HepG2 (cell line): Measurements from ENCODE around the gene AHNAK. TPM values are rescaled to one million over a fixed set of nuclear protein-coding genes. Genes with fewer than 3 reads are reported as not detected.

Experiments
- AGO2 ChIP-seq: fragments of 200-400 bp; formaldehyde crosslinking; optimal IDR thresholded peaks from 2 replicates; pipeline ENCODE3; 2017; ENCODE audit warnings: mild to moderate bottlenecking, low read depth, low read length, moderate library complexity
- CBX1 ChIP-seq: IDR thresholded peaks from one replicate; pipeline ENCODE4 v1.6.1; 2016; ENCODE audit warnings: antibody characterized with exemption, low read depth
- FLYWCH1 ChIP-seq: sonication (generic); formaldehyde crosslinking; IDR thresholded peaks from 2 replicates; pipeline ENCODE4 v1.8.1; 2023; ENCODE audit warnings: mild to moderate bottlenecking, missing genetic modification reagents
- GABPB1 ChIP-seq: IDR thresholded peaks from 2 replicates; pipeline ENCODE4 v1.6.1; 2016; ENCODE audit warnings: mild to moderate bottlenecking, missing genetic modification reagents, moderate library complexity, missing compliant biosample characterization
- HMGXB4 ChIP-seq, 2 experiments: sonication (generic) in 1 of 2; formaldehyde crosslinking in 1 of 2; IDR thresholded peaks; 2 replicates each; pipeline versions ENCODE4 v1.4.0 to v1.6.1; 2018 to 2020; ENCODE audit warnings: missing genetic modification reagents in 2 of 2, borderline replicate concordance in 1 of 2, low read depth in 1 of 2, mild to moderate bottlenecking in 1 of 2, missing biosample characterization in 1 of 2
- IRF2 ChIP-seq: IDR thresholded peaks from 2 replicates; pipeline ENCODE4 v1.6.1; 2018; ENCODE audit warnings: missing genetic modification reagents, missing compliant biosample characterization
- KDM4B ChIP-seq: sonication (generic); formaldehyde crosslinking; IDR thresholded peaks from 2 replicates; pipeline ENCODE4 v1.4.0; 2020; ENCODE audit warnings: missing genetic modification reagents
- MYC ChIP-seq: sonication (generic); formaldehyde crosslinking; IDR thresholded peaks from 2 replicates; pipeline ENCODE4 v1.9.0; 2021; ENCODE audit warnings: missing genetic modification reagents, borderline replicate concordance
- PHF8 ChIP-seq: sonication (generic); formaldehyde crosslinking; IDR thresholded peaks from 2 replicates; pipeline ENCODE4 v1.5.0; 2020; ENCODE audit warnings: missing genetic modification reagents
- POLR2AphosphoS5 ChIP-seq: IDR thresholded peaks from 2 replicates; pipeline ENCODE4 v1.6.1; 2012; ENCODE audit warnings: low read depth, low read length
- TGIF2 ChIP-seq: IDR thresholded peaks from 2 replicates; pipeline ENCODE4 v1.6.1; 2016; ENCODE audit warnings: control low read depth, missing compliant biosample characterization
- ZC3H4 ChIP-seq: sonication (generic); formaldehyde crosslinking; IDR thresholded peaks from 2 replicates; pipeline ENCODE4 v1.4.0; 2020; ENCODE audit warnings: missing genetic modification reagents, borderline replicate concordance
- ZNF619 ChIP-seq: sonication (generic); formaldehyde crosslinking; IDR thresholded peaks from 2 replicates; pipeline ENCODE4 v1.4.0; 2020; ENCODE audit warnings: mild to moderate bottlenecking, missing genetic modification reagents
- ZNF776 ChIP-seq: sonication (generic); formaldehyde crosslinking; IDR thresholded peaks from 2 replicates; pipeline ENCODE4 v1.4.0; 2020; ENCODE audit warnings: mild to moderate bottlenecking, missing genetic modification reagents
- polyA plus RNA-seq, 8 experiments: library from polyadenylated mRNA; depleted of rRNA in 3 of 8; stranded (reverse) in 7 of 8; unstranded in 1 of 8; fragments of >200 nt; fragmentation: Illumina TruSeq in 4 of 8; extraction: Trizol in 4 of 8; gene quantifications; 2 replicates each; pipeline versions ENCODE4 v1.2.1 to v1.2.3, GENCODE V29; 2011 to 2016; ENCODE audit warnings: low read depth in 4 of 8, missing spikeins in 1 of 8, mixed read lengths in 1 of 8; ENCODE audit not compliant: insufficient read depth in 1 of 8
- total RNA-seq, 5 experiments: library from RNA; depleted of rRNA; stranded (reverse); fragments of >200 nt; fragmentation: Illumina TruSeq; extraction: Trizol; gene quantifications; 2 replicates each; pipeline ENCODE4 v1.2.3, GENCODE V29; 2016; ENCODE audit warnings: low read depth in 1 of 5
- TF ChIP-seq, protein P1 (sequence below): sonication (generic); formaldehyde crosslinking; IDR thresholded peaks from 2 replicates; pipeline ENCODE4 v1.4.0; 2020; ENCODE audit warnings: missing genetic modification reagents
- TF ChIP-seq, protein P2 (sequence below): sonication (generic); formaldehyde crosslinking; IDR thresholded peaks from 2 replicates; pipeline ENCODE4 v1.9.0; 2021; ENCODE audit warnings: missing genetic modification reagents, borderline replicate concordance
- TF ChIP-seq, protein P3 (sequence below): IDR thresholded peaks from 2 replicates; pipeline ENCODE4 v1.6.1; 2016; ENCODE audit warnings: mild to moderate bottlenecking, missing biosample characterization, missing genetic modification reagents
- TF ChIP-seq, protein P4 (sequence below): sonication (generic); formaldehyde crosslinking; IDR thresholded peaks from 2 replicates; pipeline ENCODE4 v1.4.0; 2020; ENCODE audit warnings: missing genetic modification reagents

The AHNAK gene
- total and polyA plus RNA-seq, 2 of the 13 experiments (the other 11 are each of a cell fraction or from before 2014, with no cell fraction given), result 23.4 to 25.0 TPM

DNA sequence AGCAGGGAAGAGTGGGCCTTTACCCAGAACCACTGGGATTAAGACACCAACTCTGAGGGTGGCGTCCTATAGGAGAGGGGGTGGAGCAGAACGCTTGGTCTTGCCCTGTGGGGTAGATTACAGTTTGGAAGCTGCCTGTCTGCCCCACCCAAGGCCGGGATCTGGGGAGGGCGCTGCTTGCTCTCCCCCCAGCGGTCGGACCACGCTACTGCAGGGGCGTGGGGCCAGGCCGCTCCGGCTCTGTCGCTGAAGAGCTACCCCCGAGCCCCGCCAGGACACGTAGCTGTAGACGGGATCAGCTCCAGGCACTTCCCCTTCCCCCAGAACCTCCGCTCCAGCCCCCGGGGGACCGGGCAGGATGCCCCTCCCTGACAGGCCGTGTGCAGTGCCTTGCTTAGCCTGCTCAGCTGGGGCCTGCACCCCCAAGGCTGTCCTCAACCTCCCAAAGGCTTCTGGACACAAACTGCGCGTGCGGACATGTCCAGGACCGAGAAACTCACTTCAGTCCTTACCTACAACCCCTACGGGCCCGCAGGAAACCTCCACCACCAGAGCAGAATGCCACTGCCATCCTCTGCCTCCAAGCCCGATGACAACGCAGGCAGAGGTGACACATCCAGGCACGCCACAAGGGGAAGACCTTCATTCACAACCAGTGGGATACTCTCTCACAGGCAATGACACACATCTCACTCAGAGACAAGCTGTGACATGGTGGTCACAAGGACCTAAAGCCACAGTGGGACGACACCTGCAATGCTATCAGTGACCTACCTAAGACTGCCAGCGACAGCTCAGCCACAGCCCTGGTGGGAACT, 3.6 kb downstream of the AHNAK start (continued):
- TF ChIP-seq ZNF776, result no peak
- no peak for TF ChIP-seq FLYWCH1
- TF ChIP-seq IRF2 (CRISPR knock-in tag), result peak; percentile 81
- TF ChIP-seq, protein P1, sequence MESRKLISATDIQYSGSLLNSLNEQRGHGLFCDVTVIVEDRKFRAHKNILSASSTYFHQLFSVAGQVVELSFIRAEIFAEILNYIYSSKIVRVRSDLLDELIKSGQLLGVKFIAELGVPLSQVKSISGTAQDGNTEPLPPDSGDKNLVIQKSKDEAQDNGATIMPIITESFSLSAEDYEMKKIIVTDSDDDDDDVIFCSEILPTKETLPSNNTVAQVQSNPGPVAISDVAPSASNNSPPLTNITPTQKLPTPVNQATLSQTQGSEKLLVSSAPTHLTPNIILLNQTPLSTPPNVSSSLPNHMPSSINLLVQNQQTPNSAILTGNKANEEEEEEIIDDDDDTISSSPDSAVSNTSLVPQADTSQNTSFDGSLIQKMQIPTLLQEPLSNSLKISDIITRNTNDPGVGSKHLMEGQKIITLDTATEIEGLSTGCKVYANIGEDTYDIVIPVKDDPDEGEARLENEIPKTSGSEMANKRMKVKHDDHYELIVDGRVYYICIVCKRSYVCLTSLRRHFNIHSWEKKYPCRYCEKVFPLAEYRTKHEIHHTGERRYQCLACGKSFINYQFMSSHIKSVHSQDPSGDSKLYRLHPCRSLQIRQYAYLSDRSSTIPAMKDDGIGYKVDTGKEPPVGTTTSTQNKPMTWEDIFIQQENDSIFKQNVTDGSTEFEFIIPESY (CRISPR knock-in tag), result peak; percentile 48; the same call in 1 of the 2 replicates
- TF ChIP-seq ZNF619 (CRISPR knock-in tag), result peak; percentile 75; the same call in 1 of the 2 replicates
- peak; percentile 58 for TF ChIP-seq AGO2
- peak; percentile 42; the same call in 1 of the 2 replicates for TF ChIP-seq GABPB1 (CRISPR knock-in tag)
- TF ChIP-seq HMGXB4 (CRISPR knock-in tag; IDR thresholded peaks at IDR 0.05; ENCODE audit: borderline replicate concordance in 1 of 2, low read depth in 1 of 2), result peak; percentile 70 to 76
- TF ChIP-seq, protein P2, sequence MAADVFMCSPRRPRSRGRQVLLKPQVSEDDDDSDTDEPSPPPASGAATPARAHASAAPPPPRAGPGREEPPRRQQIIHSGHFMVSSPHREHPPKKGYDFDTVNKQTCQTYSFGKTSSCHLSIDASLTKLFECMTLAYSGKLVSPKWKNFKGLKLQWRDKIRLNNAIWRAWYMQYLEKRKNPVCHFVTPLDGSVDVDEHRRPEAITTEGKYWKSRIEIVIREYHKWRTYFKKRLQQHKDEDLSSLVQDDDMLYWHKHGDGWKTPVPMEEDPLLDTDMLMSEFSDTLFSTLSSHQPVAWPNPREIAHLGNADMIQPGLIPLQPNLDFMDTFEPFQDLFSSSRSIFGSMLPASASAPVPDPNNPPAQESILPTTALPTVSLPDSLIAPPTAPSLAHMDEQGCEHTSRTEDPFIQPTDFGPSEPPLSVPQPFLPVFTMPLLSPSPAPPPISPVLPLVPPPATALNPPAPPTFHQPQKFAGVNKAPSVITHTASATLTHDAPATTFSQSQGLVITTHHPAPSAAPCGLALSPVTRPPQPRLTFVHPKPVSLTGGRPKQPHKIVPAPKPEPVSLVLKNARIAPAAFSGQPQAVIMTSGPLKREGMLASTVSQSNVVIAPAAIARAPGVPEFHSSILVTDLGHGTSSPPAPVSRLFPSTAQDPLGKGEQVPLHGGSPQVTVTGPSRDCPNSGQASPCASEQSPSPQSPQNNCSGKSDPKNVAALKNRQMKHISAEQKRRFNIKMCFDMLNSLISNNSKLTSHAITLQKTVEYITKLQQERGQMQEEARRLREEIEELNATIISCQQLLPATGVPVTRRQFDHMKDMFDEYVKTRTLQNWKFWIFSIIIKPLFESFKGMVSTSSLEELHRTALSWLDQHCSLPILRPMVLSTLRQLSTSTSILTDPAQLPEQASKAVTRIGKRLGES, result no peak
- TF ChIP-seq CBX1, result peak; percentile 28
- TF ChIP-seq PHF8, result 0 out of 2 replicates have a peak, but pooled peaks have one; percentile 36
- TF ChIP-seq KDM4B, result no peak; the same call in 1 of the 2 replicates
- TF ChIP-seq, protein P3, sequence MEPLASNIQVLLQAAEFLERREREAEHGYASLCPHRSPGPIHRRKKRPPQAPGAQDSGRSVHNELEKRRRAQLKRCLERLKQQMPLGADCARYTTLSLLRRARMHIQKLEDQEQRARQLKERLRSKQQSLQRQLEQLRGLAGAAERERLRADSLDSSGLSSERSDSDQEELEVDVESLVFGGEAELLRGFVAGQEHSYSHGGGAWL (CRISPR knock-in tag), result 0 out of 2 replicates have a peak, but pooled peaks have one; percentile 18
- TF ChIP-seq TGIF2, result peak; percentile 69; the same call in 1 of the 2 replicates
- TF ChIP-seq ZC3H4 (CRISPR knock-in tag), result 0 out of 2 replicates have a peak, but pooled peaks have one; percentile 36
- TF ChIP-seq MYC (CRISPR knock-in tag), result peak; percentile 39; the same call in 1 of the 2 replicates
- no peak for TF ChIP-seq POLR2AphosphoS5
- TF ChIP-seq, protein P4, sequence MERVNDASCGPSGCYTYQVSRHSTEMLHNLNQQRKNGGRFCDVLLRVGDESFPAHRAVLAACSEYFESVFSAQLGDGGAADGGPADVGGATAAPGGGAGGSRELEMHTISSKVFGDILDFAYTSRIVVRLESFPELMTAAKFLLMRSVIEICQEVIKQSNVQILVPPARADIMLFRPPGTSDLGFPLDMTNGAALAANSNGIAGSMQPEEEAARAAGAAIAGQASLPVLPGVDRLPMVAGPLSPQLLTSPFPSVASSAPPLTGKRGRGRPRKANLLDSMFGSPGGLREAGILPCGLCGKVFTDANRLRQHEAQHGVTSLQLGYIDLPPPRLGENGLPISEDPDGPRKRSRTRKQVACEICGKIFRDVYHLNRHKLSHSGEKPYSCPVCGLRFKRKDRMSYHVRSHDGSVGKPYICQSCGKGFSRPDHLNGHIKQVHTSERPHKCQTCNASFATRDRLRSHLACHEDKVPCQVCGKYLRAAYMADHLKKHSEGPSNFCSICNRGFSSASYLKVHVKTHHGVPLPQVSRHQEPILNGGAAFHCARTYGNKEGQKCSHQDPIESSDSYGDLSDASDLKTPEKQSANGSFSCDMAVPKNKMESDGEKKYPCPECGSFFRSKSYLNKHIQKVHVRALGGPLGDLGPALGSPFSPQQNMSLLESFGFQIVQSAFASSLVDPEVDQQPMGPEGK (CRISPR knock-in tag), result peak; percentile 76
